GM21723 (cell line): ENCODE data around the gene PHOSPHO1.
A peak's percentile ranks its signal among the peaks of the same experiment; 100 is the strongest.
"Not testable (repeated sequence)": the region's sequence is repeated elsewhere in the genome, so short reads cannot be mapped to it uniquely, and the experiment has no call there.

ENCODE experiments used
- ATAC-seq: cut with Tn5 transposase; IDR thresholded peaks from one replicate; pipeline ENCODE4 v1.9.1; 2021; ENCODE audit warnings: mild to moderate bottlenecking, moderate library complexity; ENCODE audit not compliant: unreplicated experiment

PHOSPHO1 gene

GRCh38 chr17:49194297-49194607, 36.3 kb downstream of the PHOSPHO1 start:
- no peak for ATAC-seq

- no peak for ATAC-seq
Measured at GRCh38 chr17:49193513-49194296, 36.9 kb downstream of the PHOSPHO1 start.

- peak; percentile 48 for ATAC-seq
Measured at GRCh38 chr17:49191917-49192741, 38.5 kb downstream of the PHOSPHO1 start.

- ATAC-seq, result peak; percentile 5
Measured at GRCh38 chr17:49191409-49191916, 39.1 kb downstream of the PHOSPHO1 start.

- no peak for ATAC-seq
Measured at GRCh38 chr17:49190932-49191331, 39.7 kb downstream of the PHOSPHO1 start.

- no peak for ATAC-seq
Measured at GRCh38 chr17:49187301-49187700, 43.3 kb downstream of the PHOSPHO1 start.

GRCh38 chr17:49185381-49185780, 45.2 kb downstream of the PHOSPHO1 start:
- ATAC-seq, result not testable (repeated sequence)

GRCh38 chr17:49184522-49184921, 46.1 kb downstream of the PHOSPHO1 start:
- not testable (repeated sequence) for ATAC-seq

GRCh38 chr17:49183801-49184200, 46.8 kb downstream of the PHOSPHO1 start:
- ATAC-seq, result no peak

GRCh38 chr17:49183341-49183740, 47.2 kb downstream of the PHOSPHO1 start:
- no peak for ATAC-seq

- ATAC-seq, result no peak
Measured at GRCh38 chr17:49180998-49181635, 49.5 kb downstream of the PHOSPHO1 start.

GRCh38 chr17:49180303-49180702, 50.3 kb downstream of the PHOSPHO1 start:
- no peak for ATAC-seq

GRCh38 chr17:49175978-49176377, 54.6 kb downstream of the PHOSPHO1 start:
- not testable (repeated sequence) for ATAC-seq
